Sigmoid colon (tissue), 7 donors: ENCODE results near the gene NOVA2. TPM values are rescaled to one million over a fixed set of nuclear protein-coding genes. Genes with fewer than 3 reads are reported as not detected.

Experiments
- DNase-seq: peaks from one replicate; pipeline ENCODE4 v3.0.0-alpha.2; 2019
- H3K27ac ChIP-seq, 4 donors: fragments of 200-600 bp; sonication (generic); one replicate each; pipeline ENCODE4 v1.5.1; 2016 to 2019; ENCODE audit warnings: mild to moderate bottlenecking in 1 of 4
- H3K27me3 ChIP-seq, 3 donors: fragments of 200-600 bp; sonication (generic); one replicate each; pipeline ENCODE4 v1.5.1; 2019; ENCODE audit warnings: mild to moderate bottlenecking in 1 of 3
- H3K36me3 ChIP-seq, 4 donors: fragments of 200-600 bp; sonication (generic); one replicate each; pipeline ENCODE4 v1.5.1; 2016 to 2019
- H3K4me1 ChIP-seq, 4 donors: fragments of 200-600 bp; sonication (generic); one replicate each; pipeline ENCODE4 v1.5.1; 2017 to 2019
- H3K4me3 ChIP-seq, 4 donors: fragments of 200-600 bp; sonication (generic); one replicate each; pipeline ENCODE4 v1.5.1; 2017 to 2019; ENCODE audit warnings: mild to moderate bottlenecking in 2 of 4, moderate library complexity in 1 of 4
- H3K9me3 ChIP-seq, 4 donors: fragments of 200-600 bp in 3 of 4; sonication (generic) in 3 of 4; one replicate each; pipeline versions ENCODE4 v1.5.1 to v1.6.1; 2013 to 2019
- CTCF ChIP-seq, 4 experiments: fragments of 450-650 bp in 3 of 4; fragments of 200-600 bp in 1 of 4; IDR thresholded peaks; one replicate each; pipeline ENCODE4 v1.5.1; 2016 to 2019; ENCODE audit warnings: antibody characterized with exemption in 4 of 4, mild to moderate bottlenecking in 3 of 4, moderate library complexity in 2 of 4
- EP300 ChIP-seq, 4 donors: sonication (generic); formaldehyde crosslinking; IDR thresholded peaks; one replicate each; pipeline ENCODE4 v1.6.1; 2017; ENCODE audit warnings: antibody characterized with exemption in 4 of 4
- POLR2A ChIP-seq, 2 donors: fragments of 450-650 bp; IDR thresholded peaks; one replicate each; pipeline ENCODE4 v1.6.1; 2016; ENCODE audit warnings: antibody characterized with exemption in 2 of 2, mild to moderate bottlenecking in 2 of 2, moderate library complexity in 2 of 2
- POLR2AphosphoS5 ChIP-seq, 4 donors: sonication (generic); formaldehyde crosslinking; IDR thresholded peaks; one replicate each; pipeline ENCODE4 v1.6.1; 2017; ENCODE audit warnings: antibody characterized with exemption in 4 of 4
- WGBS, 2 donors: extraction: QIAGEN DNeasy Blood & Tissue Kit; methylation state at CpG; one replicate each; pipeline ENCODE4 v1.1.7; 2013; 5-methylcytosine and 5-hydroxymethylcytosine counted together
- intact Hi-C: fragments of 100-400 bp; cut with DNase I; formaldehyde crosslinking; loops from one replicate; pipeline ENCODE4 v1.15.1; 2023
- polyA plus RNA-seq, 3 donors: library from polyadenylated mRNA; stranded (reverse); fragments of 200-250 nt; gene quantifications; one replicate each; pipeline ENCODE4 v1.2.3, GENCODE V29; 2013
- total RNA-seq, 4 donors: library from RNA; depleted of rRNA; stranded (reverse); fragments of >200 nt; gene quantifications; one replicate each; pipeline ENCODE4 v1.1.0, GENCODE V29; 2016
- donor health status: healthy with polysubstance abuse.
- donor health status: Bipolar disorder and iron deficiency.
- donor health status: healthy.

Gene NOVA2
- total and polyA plus RNA-seq, 7 donors: 0.23 to 3.0 (median 0.68) TPM

GRCh38 chr19:45935267-45935666 lies 38.4 kb downstream of the NOVA2 start:
- no peak for DNase-seq
- WGBS, 2 donors: 63 to 73% methylated on average over 19 of the region's 19 CpGs
- no peaks in the 10 kb centered on the region for H3K36me3 ChIP-seq
- H3K27ac ChIP-seq: no peak overlapping the region
- intact Hi-C loops: no loop called here
- TF ChIP-seq CTCF (IDR thresholded peaks at IDR 0.05) (no peak), POLR2A (IDR thresholded peaks at IDR 0.05) (no peak), EP300 (IDR thresholded peaks at IDR 0.05) (no peak), POLR2AphosphoS5 (IDR thresholded peaks at IDR 0.05) (no peak)
- no peaks in the 10 kb centered on the region for H3K9me3 ChIP-seq
- peaks cover 0 to 5% (median 0%) of the 10 kb centered on the region in 4 donors for H3K4me1 ChIP-seq
- no peak overlapping the region for H3K4me3 ChIP-seq
- peaks cover 4 to 79% (median 39%) of the 10 kb centered on the region in 3 donors for H3K27me3 ChIP-seq

- WGBS, 2 donors: 19 to 39% methylated on average over 19 of the region's 19 CpGs
- H3K27ac ChIP-seq: no peak overlapping the region
- TF ChIP-seq POLR2A (IDR thresholded peaks at IDR 0.05): no peak
- TF ChIP-seq POLR2AphosphoS5 (IDR thresholded peaks at IDR 0.05): no peak
- TF ChIP-seq CTCF (IDR thresholded peaks at IDR 0.05): no peak
- intact Hi-C loops: no loop called here
- no peaks in the 10 kb centered on the region for H3K9me3 ChIP-seq
- no peaks in the 10 kb centered on the region for H3K4me1 ChIP-seq
- peaks cover 2 to 76% (median 38%) of the 10 kb centered on the region in 3 donors for H3K27me3 ChIP-seq
- DNase-seq: no peak
- no peaks in the 10 kb centered on the region for H3K36me3 ChIP-seq
- no peak overlapping the region for H3K4me3 ChIP-seq
Measured at GRCh38 chr19:45934551-45935230, 39.0 kb downstream of the NOVA2 start.

- no peak overlapping the region for H3K27ac ChIP-seq
- H3K4me1 ChIP-seq: no peaks in the 10 kb centered on the region
- DNase-seq: no peak
- TF ChIP-seq EP300 (IDR thresholded peaks at IDR 0.05) (no peak), POLR2AphosphoS5 (IDR thresholded peaks at IDR 0.05) (no peak), POLR2A (IDR thresholded peaks at IDR 0.05) (no peak), CTCF (IDR thresholded peaks at IDR 0.05) (no peak)
- 61 to 65% methylated on average over 9 of the region's 9 CpGs for WGBS, 2 donors
- intact Hi-C loops: no loop called here
- H3K9me3 ChIP-seq: no peaks in the 10 kb centered on the region
- no peaks in the 10 kb centered on the region for H3K36me3 ChIP-seq
- H3K27me3 ChIP-seq: peaks cover 0 to 67% (median 34%) of the 10 kb centered on the region in 3 donors
- H3K4me3 ChIP-seq: no peak overlapping the region
Measured at GRCh38 chr19:45933759-45934158, 39.9 kb downstream of the NOVA2 start.

- H3K9me3 ChIP-seq: no peaks in the 10 kb centered on the region
- H3K4me3 ChIP-seq: no peak overlapping the region
- intact Hi-C loops: no loop called here
- no peak for TF ChIP-seq EP300 (IDR thresholded peaks at IDR 0.05)
- TF ChIP-seq CTCF (IDR thresholded peaks at IDR 0.05): no peak
- TF ChIP-seq POLR2AphosphoS5 (IDR thresholded peaks at IDR 0.05): no peak
- no peak for TF ChIP-seq POLR2A (IDR thresholded peaks at IDR 0.05)
- no peak for DNase-seq
- H3K27me3 ChIP-seq: peaks cover 0 to 41% (median 26%) of the 10 kb centered on the region in 3 donors
- WGBS, 2 donors: 65 to 75% methylated on average over 3 of the region's 3 CpGs
- H3K27ac ChIP-seq: no peak overlapping the region
- peaks cover 0 to 7% (median 6%) of the 10 kb centered on the region in 4 donors for H3K4me1 ChIP-seq
- no peaks in the 10 kb centered on the region for H3K36me3 ChIP-seq
Measured at GRCh38 chr19:45931055-45931454, 42.6 kb downstream of the NOVA2 start.

- intact Hi-C loops: no loop called here
Measured at GRCh38 chr19:45929247-45929646, 44.4 kb downstream of the NOVA2 start.

More at GRCh38 chr19:45929247-45929646, 44.4 kb downstream of the NOVA2 start:
- no peaks in the 10 kb centered on the region for H3K36me3 ChIP-seq
- peaks cover 0 to 7% (median 6%) of the 10 kb centered on the region in 4 donors for H3K4me1 ChIP-seq
- no peak overlapping the region for H3K27ac ChIP-seq
- peaks cover 0 to 23% (median 12%) of the 10 kb centered on the region in 3 donors for H3K27me3 ChIP-seq
- TF ChIP-seq POLR2AphosphoS5 (IDR thresholded peaks at IDR 0.05): no peak
- no peak for TF ChIP-seq CTCF (IDR thresholded peaks at IDR 0.05)
- TF ChIP-seq POLR2A (IDR thresholded peaks at IDR 0.05): no peak
- no peak for TF ChIP-seq EP300 (IDR thresholded peaks at IDR 0.05)
- WGBS, 2 donors: 77 to 89% methylated on average over 2 of the region's 2 CpGs
- no peak overlapping the region for H3K4me3 ChIP-seq
- no peak for DNase-seq
- H3K9me3 ChIP-seq: no peaks in the 10 kb centered on the region
